ENCODE data around the gene BAIAP2L1.

Gene BAIAP2L1

DNA sequence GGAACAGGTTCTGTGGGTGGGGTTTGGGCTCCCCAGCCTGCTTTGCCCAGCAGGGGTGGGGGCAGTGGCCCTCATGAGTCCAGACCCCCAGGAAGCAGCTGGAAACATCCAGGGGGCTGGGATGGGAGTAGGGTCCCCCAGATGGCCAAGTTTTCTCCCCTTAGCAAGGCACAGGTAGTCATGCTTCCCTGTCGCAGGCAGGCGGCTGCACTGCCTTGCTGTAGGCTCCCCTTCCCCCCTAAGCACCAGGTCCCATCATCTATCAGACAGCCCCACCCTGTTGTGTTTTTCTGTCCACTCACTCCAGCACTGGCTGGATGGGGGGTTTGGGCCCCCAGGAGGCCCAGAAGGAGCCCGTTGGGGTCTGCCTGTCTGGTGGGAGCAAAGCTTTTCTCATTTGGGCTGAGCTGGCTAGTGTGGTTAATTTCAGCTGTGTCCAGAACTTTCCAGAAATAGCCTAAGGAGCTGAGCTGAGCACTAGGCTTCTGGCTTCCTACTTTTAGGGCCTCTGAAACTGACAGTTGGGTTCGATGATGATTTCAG lies 111.5 kb downstream of the BAIAP2L1 start:
- DNase-seq: no peak

DNA sequence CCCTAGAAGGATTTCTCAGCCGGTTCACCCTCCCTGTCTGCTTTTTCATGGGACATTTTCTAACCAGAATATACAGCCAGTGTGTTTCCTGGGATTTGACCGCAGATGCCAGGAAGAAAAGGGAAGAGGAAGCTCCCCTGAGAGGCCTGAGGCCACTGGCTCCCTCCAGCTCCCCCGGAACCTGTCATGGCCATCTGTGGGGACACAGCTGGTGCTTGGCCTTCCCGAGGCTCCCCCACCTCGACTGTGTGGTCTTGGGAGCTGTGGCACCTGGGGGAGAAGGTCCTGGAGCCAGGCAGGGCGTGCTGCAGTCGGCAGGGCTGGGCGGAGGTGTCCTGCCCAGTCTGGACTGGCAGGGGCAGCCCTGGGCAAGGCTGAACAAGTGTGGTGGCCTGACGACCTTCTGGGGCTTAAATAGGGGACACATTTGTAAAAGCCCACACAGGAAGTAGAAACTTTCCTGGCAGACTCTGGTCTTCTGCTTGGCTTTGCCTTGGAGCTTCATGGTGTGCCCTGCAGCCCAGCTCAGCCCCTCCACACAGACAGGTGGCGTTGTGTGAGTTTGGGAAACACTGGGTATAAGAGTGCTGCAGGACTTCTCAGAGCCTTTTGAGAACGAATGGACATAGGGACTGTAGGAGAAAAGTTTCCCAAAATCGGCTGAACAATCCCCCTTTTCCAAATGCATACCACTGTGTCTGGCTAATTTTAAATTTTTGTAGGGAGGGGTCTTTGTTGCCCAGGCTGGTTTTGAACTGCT lies 112.6 kb downstream of the BAIAP2L1 start:
- no peak for DNase-seq

DNA sequence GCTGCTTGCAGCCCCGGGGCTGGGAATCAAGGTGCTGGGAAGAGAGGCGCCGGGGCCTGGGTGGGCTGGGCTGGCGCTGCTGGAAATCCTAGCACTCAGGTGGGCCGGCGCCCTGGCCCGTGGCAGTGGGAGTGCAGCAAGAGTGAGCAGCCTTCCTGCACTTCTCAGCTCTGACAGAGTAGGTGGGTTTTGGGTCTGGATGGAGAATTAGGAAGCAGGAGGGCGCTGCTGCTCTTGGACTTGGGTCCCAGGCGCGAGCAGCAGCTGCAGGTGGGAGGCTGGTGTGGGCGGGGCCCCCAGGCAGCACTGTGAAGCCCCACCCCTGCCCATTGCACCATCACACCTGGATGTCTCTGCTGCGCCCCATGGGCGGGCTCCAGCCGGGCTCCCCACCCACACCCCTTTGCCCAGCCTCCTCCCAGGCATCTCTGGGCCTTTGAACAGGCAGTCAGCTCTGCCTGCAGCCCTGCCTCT lies 113.4 kb downstream of the BAIAP2L1 start:
- no peak for DNase-seq

DNA sequence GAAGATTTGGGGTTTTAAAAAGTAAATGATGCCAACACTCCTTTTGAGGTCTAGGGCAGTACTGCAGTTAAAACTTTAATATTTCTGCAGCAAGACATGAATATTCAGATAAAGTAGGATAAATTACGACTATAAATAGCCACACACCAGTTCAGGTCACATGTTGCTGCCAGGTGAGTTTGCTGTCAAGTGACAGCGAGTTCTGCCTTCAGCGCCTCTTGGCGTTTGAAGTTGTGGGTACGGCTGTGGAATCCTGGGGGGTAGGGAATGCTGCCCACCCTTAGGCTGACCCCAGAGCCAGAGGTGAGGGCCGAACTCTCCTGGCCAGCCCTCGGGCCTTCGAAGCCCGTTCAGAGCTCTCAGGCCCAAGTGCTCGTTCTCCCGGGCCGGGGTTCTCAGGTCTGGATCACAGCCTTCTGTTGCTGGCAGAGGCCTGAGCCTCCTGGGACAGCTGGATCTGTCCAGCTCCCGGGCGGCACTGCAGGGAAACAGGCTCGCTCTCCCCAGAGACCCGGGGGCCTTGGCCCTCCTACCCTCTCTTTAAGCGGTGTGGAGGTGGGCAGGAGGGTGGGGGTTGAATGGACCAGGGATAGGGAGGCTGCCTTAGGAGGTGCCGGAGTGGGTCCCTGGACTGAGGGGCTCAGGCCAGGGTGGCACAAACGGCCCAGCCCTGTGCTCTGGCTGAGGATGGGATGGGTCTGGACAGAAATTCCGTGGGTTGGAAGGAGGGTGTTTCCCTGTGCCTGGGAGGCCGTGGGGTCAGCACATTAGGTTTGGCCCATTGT lies 114.0 kb downstream of the BAIAP2L1 start:
- no peak for DNase-seq

DNA sequence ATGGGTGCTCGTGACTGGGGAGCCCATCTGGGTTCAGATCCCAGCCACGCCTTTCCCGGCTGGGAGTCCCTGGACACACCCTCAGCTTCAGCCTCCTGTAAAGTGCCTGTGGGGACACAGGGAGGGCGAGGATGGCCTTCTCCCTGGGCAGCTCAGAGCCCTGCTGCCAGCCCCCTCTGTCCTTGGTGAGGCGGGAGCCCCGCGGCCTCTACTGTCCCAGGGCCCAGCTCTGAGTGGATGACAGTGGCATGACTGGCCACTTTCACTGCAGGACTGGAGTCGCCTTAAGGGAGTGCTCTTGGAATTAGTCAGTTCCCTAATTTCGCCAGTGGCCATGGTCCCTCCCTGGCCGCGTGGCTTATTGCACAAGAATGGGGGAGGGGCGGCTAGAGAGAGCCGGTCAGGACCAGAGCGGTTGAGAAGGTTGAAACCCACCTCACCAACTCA lies 114.8 kb downstream of the BAIAP2L1 start:
- DNase-seq: no peak

DNA sequence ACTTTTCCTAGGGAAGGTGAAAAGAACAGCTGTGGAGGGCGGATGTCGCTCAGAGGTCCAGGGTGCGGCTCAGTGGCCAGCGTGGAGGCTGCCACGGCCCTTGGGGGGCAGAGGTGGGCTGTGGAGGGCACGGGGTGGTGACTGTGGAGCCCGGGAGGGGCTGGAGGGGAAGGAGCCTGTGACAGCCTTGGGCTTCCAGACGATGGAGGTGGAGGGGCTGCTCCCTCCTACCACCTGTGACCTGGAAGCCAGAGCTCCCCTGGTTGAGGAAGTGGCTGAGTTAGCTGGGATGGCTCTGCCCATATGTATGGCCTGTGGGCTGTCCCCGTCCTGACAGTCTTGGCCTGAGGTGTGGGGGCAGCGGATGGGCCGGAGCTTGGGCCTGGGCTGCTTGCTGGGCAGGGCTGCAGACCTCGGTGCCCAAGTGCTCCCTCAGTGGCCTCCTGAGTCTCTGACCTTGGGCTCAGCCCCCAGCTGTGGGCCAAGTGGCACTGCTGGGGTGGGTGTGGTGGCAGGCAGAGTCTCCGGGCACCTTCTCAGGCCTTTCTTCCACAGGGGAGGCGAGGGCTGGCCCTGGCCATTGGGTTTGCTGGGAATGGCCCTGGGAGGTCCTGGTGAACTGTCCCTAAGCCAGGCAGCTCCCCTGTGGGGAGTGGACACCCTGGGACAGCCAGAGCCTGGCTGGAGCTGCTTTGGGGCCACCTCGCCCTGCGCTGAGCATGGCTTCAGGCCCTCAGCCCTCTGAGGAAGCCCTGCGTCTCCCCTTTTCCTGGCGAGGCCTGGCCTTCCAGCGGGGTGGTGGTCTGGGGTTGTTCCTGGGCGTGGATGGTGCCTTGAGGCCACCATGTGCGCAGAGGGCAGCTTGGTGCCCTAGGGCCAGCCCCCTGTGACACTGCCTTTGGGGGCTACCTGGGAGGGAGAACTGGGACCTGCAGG lies 115.5 kb downstream of the BAIAP2L1 start:
- DNase-seq: no peak

DNA sequence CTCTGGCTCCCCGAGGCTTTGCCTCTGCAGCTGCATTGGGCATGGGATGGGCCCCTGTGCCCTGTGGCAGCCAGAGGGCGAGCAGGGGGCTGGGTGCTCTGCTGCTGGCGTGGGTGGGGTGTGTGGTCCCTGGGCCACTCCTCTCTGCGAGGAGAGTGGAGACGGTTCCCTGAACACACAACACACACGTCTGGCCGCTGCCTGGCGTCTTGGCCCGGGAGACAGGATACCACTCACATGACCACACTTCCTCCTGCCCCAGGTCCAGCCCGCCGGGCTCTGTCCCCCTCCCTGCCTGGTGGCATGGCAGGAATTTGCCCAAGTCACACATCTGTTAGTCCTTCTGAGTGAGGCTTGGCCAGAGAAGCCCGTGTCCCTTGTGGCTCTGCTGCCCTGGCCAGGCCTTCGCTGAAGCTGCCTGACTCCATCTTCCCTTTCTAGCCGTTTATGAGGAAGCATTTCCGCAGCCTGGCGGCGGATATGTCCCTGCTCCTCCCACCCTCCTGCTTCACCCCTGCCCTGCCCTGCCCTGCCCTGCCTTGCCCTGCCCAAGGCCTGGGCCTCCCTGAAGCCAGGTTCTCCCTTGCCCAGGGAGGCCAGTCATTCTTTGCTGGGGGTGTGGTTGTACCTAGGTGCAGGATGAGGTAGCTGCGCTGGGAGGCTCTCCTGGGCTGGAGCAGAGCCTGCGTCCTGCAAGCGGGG lies 116.4 kb downstream of the BAIAP2L1 start:
- DNase-seq: no peak

DNA sequence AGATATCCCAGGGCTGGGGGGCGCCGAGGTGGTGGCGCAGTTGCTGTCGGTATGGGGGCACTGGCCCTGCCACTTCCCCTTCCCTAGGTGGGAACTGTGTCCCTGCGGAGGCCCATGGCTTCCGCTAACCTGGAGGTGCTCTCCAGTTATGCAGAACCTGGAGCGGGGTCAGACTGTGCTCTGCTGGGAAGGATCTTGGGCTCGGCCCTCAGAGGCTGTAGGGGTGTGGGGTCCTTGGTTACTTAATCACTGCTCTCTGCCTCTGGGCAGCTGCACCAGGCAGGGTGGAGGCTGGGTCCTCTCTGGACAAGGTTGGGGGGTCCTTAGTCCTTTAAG lies 117.0 kb downstream of the BAIAP2L1 start:
- DNase-seq: no peak

DNA sequence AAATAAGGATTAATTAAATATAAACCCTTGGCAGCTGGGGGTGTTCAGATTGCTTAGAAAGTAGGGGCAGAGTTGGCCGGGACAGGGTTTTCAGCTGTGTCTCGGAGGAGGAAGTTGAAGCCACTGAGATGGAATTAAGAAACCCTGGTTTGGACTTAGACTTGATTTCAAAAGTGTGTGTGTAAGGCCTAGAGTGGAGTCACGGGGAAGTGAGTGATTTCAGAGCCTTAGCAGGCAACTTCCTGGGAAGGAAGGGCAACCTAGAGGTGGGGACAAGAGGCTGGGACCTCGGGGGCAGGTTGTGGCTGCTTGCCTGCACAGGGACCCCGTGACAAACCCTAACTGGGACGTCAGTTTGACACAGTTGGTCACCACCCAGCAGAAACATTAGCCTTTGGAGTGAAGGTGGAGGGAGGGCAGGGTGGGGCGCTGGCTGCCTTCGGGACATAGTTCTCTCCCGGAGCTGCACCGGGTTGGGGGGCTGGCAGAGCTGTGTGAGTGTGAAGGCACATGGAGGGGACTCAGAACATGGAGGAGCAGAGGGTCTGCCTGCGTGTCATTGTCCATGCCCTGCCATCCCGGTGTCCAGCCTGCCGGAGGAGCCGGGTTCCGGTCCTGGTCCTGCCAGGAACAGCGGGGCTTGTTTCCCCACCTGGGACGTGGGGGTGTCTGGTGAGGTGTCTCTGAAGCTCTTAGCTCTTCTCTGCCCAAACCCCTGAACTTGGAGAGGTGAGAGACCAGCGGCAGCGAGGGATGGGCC lies 117.6 kb downstream of the BAIAP2L1 start:
- DNase-seq: no peak

DNA sequence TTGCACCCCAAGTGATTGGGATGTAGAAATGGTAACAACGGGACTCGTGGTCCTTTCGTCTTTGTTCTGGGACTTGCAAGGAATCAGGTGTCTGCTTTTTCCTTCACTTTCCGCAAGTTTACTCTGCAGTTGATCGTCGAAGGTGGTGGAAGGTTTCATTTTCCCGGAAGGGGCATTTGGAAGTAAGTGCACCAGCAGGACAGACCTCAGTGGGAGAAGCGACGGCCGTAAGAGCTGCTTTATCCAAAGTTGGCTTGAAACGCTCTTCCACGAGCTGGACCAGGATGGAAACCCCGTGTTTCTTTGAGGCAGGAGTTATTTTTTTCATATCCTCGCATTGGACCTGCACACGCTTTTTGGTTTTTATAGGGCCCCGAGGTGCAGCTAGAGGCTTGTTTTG lies 118.2 kb downstream of the BAIAP2L1 start:
- no peak for DNase-seq

DNA sequence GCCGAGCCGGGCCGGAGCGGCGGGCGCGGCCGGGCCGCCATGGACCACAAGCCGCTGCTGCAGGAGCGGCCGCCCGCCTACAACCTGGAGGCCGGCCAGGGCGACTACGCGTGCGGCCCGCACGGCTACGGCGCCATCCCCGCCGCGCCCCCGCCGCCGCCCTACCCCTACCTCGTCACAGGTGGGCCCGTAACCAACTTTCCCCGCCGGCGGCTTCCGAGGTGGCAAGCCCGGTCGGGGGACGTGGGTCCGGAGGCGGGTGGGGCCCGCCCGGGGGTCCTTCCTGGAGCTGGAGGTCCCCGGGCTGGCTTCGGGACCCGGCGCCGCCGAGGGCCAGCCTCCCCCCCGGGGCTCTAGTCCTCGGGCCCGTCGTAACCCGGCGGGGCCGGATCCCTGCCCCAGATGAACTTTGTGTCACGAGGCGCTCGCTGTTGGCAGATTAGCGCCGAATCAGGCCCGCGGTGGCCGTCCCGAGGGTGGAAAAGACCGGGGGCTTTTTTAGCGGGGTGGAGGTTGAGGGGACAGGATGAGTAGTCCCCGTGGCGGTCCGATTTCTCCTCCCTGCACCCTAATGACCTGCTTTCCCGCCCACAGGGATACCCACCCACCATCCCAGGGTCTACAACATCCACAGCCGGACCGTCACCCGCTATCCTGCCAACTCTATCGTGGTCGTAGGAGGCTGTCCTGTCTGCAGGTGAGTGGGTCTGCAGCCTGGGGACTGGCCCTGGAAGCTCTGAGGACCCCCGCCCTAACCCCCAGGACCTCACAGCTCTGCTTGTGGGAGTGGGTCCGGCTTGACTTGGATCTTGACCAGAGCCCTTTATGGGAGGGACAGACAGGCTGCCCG lies 118.9 kb downstream of the BAIAP2L1 start:
- no peak for DNase-seq

DNA sequence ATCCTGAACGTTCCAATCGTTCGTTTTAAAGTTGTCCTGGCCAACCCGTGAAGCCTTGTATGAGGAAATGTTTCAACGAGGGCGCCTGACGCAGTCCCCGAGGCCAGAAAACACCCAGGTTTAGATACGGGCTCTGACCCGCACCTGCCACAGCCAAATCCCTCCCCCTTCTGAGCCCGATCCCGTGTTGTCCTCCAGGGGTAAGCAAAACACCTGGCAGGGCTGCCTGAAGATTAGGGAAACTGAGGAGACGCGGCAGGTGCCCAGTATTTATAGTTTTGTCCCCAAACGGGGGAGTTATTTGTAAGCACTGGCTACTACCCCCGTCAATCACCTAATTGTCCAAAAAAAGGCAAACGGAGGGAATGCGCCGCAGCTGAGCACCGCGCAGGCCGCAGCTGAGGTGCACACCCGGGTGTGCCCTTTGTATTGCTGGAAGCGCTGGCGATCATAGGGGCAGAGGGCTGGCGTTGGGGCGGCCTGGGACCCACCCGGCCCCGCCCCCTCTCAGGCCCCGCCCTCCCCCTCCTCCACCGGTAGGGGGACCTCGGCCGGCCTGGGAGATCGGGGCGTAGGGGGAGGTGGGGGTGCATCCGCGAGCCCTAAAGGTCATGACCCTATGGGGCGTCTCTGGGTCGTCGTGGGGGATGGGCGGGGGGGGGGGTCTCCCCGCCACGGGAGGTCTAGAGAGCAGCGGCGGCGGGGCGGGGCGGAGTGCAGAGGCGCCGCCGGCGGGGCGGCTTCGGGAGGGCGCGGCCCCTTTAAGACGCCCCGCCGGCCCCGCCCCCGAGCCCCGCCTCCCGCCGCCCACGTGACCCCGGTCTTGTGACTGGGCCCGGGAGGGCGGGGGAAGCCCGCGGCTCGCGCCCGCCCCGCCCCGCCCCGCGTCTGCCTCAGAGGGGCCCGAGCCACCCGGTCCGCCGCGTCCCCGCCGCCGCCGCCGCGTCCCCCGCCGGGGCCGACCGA lies 119.8 kb downstream of the BAIAP2L1 start, which contains the start of gene BRI3:
BRI3 (plus strand) TSS at position 896 of the 966 bp plus-strand sequence. CDS start 110 bp downstream, outside the sequence.
- peak; percentile 63 for DNase-seq

DNA sequence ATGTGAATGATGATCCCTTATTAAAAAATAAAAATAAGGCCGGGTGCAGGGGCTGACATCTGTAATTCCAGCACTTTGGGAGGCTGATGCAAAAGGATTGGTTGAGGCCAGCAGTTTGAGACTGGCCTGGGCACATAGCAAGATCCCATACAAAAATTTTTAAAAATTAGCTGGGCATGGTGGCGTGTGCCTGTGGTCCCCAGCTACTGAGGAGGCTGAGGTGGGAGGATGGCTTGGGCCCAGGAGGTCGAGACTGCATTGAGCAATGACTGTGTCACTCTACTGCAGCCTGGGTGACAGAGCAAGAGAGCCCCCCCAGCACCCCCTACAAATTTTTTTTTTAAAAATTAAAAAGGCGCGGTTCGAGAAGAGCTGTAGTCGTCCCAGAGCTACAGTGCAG lies 120.6 kb downstream of the BAIAP2L1 start:
- no peak for DNase-seq

DNA sequence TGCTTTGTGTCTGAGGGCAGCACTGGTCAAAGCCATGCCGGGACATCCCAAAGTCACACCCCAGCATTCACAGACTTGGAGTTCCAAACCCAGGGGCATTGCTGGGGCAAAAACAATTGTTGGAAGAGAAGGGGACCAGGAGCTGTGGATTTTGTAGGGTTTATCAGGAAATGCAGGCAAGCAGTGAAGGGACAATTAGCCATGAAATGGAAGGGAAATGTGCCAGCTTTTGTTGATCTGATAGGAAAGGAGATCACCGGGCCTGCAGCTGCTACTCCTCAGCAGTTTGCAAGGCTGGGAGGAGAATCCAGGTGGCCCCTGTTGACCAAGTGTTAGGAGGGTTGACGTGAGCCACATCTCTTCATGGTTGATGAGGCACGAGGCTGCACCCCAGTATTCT lies 122.0 kb downstream of the BAIAP2L1 start:
- no peak for DNase-seq

DNA sequence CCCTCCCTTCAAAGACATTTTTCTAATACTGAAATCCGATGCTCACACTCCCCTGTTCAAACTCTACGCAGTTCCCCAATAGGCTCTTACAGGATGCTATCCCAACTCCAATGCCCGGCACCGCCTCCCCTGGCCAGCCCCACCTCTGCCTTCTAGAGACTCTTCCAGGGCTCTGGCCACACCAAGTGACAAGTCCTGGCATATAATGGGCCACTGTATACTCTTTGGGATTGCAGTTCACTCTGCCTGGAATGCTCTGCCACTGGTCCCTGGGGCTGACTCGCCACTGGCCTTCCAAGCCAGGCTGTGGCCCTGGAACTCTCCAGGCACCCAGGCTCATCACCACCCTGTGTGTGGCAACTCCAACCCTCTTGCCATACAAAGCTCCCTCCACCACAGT lies 122.5 kb downstream of the BAIAP2L1 start:
- no peak for DNase-seq

DNA sequence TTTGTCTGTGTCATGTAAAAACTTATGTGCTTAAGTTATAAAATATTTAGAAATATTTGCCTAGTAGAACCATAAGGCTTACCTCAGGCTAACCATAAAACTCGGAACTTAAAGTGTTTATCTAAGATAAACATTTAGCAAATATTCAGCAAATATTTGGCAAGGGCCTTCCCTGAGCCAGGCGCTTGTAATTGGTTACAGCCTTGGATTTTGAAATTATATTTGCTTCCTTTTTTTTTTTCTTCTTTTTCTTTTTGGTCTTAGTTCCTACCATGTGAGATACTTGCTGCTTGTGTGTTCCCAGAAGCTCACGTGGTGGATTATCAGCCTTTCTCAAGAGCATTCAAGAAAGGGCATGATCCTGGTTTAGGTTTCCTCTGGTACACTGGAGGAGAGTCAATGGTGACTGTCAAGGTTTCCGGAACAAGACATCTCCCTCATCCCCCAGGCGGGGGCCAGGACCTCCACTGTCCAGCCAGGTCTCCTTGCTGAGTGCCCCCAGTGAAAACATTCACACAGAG lies 124.6 kb downstream of the BAIAP2L1 start:
- no peak for DNase-seq

DNA sequence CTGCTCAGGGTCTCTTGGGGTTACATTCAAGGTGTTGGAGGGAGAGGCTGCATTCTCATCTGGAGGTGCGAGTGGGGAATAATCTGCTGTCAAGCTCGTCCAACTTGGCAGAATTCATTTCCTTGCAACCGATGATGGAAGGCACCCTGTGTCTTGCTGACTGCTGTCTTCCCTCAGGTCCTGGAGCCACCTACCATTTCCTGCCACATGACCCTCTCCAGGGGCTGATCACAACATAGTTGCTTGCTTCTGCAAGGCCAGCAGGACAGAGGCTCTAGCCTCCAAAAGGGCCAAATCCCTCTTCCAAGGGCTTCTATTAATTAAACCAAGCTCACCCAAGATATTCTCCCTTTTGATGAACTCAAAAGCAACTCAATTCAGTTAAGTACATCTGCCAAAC lies 133.6 kb downstream of the BAIAP2L1 start:
- DNase-seq: no peak

DNA sequence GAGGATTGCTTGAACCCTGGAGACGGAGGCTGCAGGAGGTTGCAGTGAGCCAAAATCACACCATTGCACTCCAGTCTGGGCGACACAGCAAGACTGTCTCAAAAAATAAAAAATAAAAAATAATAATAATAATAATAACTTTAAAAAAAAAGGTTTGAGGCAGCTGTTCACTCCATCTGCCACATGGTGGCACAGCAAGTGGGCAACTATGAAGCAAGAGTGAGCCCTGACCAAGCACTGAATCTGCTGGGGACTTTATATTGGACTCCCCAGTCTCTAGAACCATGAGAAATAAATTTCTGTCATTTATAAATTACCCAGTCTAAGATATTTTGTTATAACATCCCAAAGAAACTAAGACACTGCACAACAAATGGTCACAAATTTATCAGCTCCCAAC lies 134.1 kb downstream of the BAIAP2L1 start:
- no peak for DNase-seq

DNA sequence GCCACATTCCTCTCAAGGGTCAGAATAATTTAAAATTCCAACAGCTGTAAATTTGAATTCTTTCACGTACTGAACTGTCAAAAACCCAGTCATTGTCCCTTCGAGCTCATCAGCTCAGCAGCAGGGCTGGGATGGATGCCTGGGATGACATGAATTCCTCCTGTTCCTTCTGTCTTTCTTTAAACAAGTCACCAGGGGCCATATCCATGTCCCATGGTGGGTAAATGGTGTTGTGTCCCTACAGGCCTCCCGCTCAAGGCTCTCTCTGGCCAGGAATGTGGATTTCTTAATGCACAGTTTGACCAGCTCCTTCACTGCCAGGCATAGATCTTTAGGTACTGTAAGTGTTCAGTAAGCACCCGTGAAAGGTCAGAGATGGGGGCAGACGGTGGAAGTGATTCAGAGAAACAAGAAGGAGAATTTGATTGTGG lies 135.0 kb downstream of the BAIAP2L1 start:
- no peak for DNase-seq

All from NCI-H2029 treated with DMSO at 0.1 percent for 48 hours (cell line).